Tibial artery (tissue), 4 donors: Measurements from ENCODE around the gene ATP2B1.

Experiments used
- DNase-seq, 2 donors: peaks; one replicate each; pipeline ENCODE4 v3.0.0-alpha.2; 2019
- H3K27ac ChIP-seq, 2 donors: fragments of 200-600 bp; sonication (generic) in 1 of 2; 1 replicate in 1 of 2; 2 replicates in 1 of 2; pipeline ENCODE4 v1.5.1; 2018 to 2019; ENCODE audit warnings: mild to moderate bottlenecking in 1 of 2
- H3K27me3 ChIP-seq, 2 donors: fragments of 200-600 bp; sonication (generic) in 1 of 2; one replicate each; pipeline versions ENCODE4 v1.5.1 to v1.6.0; 2016 to 2019
- H3K36me3 ChIP-seq, 3 donors: fragments of 200-600 bp; sonication (generic) in 2 of 3; one replicate each; pipeline ENCODE4 v1.5.1; 2016 to 2019; ENCODE audit warnings: mild to moderate bottlenecking in 2 of 3
- H3K4me1 ChIP-seq, 4 donors: fragments of 200-600 bp; sonication (generic) in 2 of 4; 1 replicate in 3 of 4; 2 replicates in 1 of 4; pipeline ENCODE4 v1.5.1; 2016 to 2019
- H3K4me3 ChIP-seq, 2 donors: fragments of 200-600 bp; sonication (generic) in 1 of 2; 1 replicate in 1 of 2; 2 replicates in 1 of 2; pipeline ENCODE4 v1.5.1; 2018 to 2019; ENCODE audit warnings: mild to moderate bottlenecking in 2 of 2
- H3K9me3 ChIP-seq, 3 donors: fragments of 200-600 bp; sonication (generic) in 1 of 3; one replicate each; pipeline ENCODE4 v1.5.1; 2016 to 2019
- intact Hi-C: fragments of 100-400 bp; cut with DNase I; formaldehyde crosslinking; loops from one replicate; pipeline ENCODE4 v1.15.0; 2023; ENCODE audit warnings: low total_unique reads
- TF ChIP-seq, protein P1 (sequence below), 2 experiments: fragments of 200-600 bp in 1 of 2; fragments of 450-650 bp in 1 of 2; IDR thresholded peaks; one replicate each; pipeline ENCODE4 v1.5.1; 2017 to 2019; ENCODE audit warnings: antibody characterized with exemption in 2 of 2, mild to moderate bottlenecking in 1 of 2, moderate library complexity in 1 of 2

ATP2B1 gene

DNA sequence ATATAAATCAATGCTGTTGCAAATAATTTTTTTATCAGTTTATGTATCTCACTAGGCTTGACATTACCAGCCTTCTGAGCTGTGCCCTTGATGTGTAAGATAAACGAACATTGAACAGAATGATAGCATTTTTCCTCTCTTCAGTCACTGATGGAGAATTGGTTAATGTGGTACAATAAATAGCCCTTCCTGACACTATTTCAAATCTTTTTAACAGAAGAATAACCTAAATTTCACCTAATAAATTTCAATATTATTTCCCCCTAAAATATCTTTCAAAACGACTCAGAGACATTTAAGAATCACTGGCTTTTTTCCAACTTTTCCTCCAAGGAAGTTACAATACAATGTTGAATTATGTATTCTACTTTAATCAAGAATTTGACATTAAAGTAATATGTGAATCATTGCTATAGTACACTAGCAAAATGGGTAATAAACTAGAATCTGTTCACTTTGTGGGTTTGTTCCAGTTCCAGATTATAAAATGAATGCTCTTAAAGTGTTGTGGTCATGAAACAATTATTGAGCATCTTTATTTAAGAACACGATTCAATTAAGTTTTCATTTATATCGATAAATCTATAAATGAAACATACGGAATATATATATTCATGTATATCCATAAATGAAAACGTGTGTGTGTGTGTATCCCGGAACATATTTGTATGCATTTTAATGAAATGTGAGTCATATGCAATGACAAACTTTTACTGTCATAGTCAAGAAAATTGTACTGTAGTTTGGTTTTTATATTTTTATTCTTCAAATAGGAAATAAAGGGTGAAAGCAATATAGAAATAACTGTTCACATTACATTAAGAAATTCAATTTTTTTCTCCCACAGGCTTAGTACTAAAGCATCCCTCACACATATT lies 2.5 kb upstream of the ATP2B1 start:
- no peak for DNase-seq
- H3K27ac ChIP-seq: peak overlapping the region in 1 of 2 donors; percentile 93
- TF ChIP-seq, protein P1, sequence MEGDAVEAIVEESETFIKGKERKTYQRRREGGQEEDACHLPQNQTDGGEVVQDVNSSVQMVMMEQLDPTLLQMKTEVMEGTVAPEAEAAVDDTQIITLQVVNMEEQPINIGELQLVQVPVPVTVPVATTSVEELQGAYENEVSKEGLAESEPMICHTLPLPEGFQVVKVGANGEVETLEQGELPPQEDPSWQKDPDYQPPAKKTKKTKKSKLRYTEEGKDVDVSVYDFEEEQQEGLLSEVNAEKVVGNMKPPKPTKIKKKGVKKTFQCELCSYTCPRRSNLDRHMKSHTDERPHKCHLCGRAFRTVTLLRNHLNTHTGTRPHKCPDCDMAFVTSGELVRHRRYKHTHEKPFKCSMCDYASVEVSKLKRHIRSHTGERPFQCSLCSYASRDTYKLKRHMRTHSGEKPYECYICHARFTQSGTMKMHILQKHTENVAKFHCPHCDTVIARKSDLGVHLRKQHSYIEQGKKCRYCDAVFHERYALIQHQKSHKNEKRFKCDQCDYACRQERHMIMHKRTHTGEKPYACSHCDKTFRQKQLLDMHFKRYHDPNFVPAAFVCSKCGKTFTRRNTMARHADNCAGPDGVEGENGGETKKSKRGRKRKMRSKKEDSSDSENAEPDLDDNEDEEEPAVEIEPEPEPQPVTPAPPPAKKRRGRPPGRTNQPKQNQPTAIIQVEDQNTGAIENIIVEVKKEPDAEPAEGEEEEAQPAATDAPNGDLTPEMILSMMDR (IDR thresholded peaks at IDR 0.05): no peak
- H3K9me3 ChIP-seq: peaks cover 0 to 3% (median 0%) of the 10 kb centered on the region in 3 donors
- peak overlapping the region; percentile 71 to 91 for H3K4me3 ChIP-seq
- intact Hi-C loops: loop anchor here (10.0 kb wide), 1 partner anchor 356 kb away; the partner anchor contains the start of gene DUSP6
- no peaks in the 10 kb centered on the region for H3K27me3 ChIP-seq
- H3K4me1 ChIP-seq: peaks cover 0 to 20% (median 5%) of the 10 kb centered on the region in 4 donors
- no peaks in the 10 kb centered on the region for H3K36me3 ChIP-seq

DNA sequence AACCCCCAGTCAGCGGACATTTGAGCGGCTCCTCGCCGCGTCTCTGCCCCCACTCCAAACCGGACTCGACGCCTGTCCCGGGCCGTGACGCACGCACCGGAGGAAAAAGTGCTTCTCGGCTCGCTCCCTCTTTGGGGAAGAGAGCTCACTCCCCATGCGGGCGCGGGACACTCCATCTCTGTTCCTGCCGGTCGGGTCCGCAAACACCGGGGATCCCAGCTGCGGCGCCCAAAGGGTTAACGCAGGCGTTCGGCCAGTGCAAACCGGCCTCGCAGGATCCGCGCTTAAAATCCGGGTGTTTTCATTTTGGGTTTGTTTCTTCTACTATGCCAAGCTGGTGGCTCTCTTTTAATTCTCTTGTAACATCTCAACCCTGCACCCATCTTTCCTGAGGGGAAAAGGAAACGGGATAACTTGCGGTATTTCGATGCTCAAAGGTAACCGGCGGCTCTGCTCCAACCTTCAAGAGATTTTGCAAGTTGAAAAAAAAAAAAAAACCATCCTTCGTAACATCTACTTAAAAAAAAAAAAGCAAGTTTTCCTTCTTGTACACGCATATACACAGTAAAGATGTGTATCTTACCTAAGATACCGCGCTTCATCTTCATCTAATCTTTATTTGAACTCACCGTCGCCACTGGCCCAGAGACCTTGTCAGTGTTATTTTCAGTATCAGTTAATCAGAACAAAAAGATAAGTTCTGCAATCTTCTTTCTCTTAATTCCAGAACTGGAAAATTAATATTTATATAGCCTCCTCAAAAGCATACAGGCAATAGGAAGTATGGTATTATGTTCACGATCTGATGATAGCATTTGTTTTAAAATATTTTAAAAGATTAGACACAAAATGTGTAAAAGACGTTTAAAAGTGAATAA lies 1.6 kb upstream of the ATP2B1 start:
- TF ChIP-seq, protein P1 (IDR thresholded peaks at IDR 0.05): no peak
- intact Hi-C loops: loop anchor here (10.0 kb wide), 1 partner anchor 355 kb away; the partner anchor contains the start of gene DUSP6
- no peaks in the 10 kb centered on the region for H3K36me3 ChIP-seq
- peak; percentile 45 to 84 for DNase-seq
- H3K4me1 ChIP-seq: peaks cover 0 to 20% (median 5%) of the 10 kb centered on the region in 4 donors
- no peaks in the 10 kb centered on the region for H3K27me3 ChIP-seq
- peak overlapping the region; percentile 93 to 95 for H3K27ac ChIP-seq
- peak overlapping the region; percentile 71 to 91 for H3K4me3 ChIP-seq
- peaks cover 0 to 3% (median 0%) of the 10 kb centered on the region in 3 donors for H3K9me3 ChIP-seq

DNA sequence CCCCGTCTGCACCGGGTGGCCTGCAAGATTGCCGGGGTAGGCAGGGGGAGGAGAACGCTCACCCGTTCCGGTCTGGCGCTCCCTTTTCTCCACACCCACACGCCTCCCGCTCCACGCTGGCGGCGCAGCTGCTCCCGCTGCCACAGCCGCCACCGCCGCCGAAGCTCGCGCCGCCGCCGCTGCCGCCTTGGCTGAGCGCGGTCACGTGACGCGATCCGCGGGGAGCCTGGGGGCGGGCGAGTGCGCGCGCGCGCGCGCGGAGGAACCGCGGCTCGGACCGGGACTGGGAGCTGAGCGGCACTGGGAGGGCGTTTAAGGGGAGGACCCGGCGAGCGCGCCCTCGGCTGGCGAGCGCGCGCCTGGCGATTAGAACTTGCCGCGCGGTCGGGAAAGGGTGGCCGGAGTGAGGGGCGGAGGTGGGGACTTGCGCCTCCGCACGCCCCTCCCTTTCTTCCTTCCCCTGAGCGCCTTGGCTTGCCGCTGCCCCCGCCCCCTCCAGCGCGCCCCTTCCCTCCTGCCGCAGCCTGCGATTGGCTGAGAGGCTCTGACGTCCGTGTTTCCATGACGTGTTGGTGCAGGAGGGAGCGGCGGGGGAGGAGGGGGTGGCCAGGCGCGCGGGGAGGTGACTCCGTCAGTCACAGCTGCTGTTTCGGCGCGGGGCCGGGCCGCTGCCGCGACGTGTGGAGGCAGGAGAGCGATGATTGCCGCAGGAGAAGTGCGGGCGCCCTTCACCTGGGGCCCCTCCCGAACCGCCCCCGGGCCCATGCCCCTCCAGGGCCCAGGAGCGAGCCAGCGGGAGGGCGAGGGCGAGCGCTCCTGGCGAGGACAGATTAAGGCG lies 738 bp upstream of the ATP2B1 start:
- Histone ChIP-seq H3K9me3 (peaks cover 0 to 3% (median 0%) of the 10 kb centered on the region in 3 donors), H3K36me3 (no peaks in the 10 kb centered on the region), H3K4me1 (peaks cover 0 to 20% (median 5%) of the 10 kb centered on the region in 4 donors), H3K27me3 (no peaks in the 10 kb centered on the region), H3K27ac (peak overlapping the region; percentile 93 to 95), H3K4me3 (peak overlapping the region; percentile 71 to 91)
- TF ChIP-seq, protein P1 (IDR thresholded peaks at IDR 0.05): no peak
- intact Hi-C loops: no loop called here
- peak; percentile 98 to 99 for DNase-seq

DNA sequence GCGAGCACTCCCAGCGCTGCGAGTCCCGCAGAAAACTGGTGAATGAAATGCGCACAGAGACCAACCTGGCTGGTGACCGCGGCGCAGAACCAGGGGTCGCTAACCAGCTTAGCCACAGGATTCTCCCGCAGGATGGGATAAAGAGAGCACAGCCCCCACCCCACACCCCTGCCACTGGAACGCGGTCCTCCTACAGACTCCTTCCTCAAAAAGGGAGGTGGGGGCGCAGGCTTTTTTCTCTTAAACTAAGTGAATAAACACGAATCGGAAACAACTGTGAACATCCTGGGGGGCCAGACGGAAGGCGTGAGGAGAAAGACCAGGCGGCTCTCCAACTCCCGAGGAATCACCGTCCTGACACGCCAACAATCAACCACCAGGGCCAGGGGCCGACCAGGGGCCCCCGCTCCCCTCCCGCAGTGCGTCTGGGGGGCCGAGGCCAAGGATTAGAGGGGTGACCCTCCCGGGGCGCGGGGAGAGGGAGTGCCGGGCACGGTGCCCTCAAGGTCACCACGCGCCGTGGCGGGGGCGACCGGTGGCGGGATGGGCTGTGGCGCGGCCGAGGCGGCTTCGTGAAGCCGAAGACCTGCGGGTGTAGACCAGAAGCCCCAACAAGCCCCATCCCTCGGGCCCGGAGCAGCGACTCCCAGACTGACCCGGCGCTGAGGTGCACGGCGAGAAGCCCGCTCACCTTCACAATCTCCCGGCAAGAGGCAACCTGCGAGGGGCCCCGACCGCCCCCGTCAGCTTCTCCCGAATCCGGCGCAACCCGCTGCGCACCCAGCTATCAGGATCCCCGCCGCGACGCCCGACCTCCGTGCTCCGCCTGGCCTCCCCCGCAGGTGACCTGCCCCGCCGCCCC lies 704 bp downstream of the ATP2B1 start:
- peaks cover 0 to 20% (median 5%) of the 10 kb centered on the region in 4 donors for H3K4me1 ChIP-seq
- TF ChIP-seq, protein P1 (IDR thresholded peaks at IDR 0.05): peak in 1 of 2 experiments; percentile 5
- H3K4me3 ChIP-seq: peak overlapping the region; percentile 71 to 91
- intact Hi-C loops: no loop called here
- DNase-seq: peak; percentile 28 to 76
- H3K27me3 ChIP-seq: no peaks in the 10 kb centered on the region
- H3K36me3 ChIP-seq: no peaks in the 10 kb centered on the region
- no peaks in the 10 kb centered on the region for H3K9me3 ChIP-seq
- H3K27ac ChIP-seq: peak overlapping the region; percentile 93 to 95
